Neutrophil (primary cell): ENCODE results near the gene LRMDA.

Experiments
- H3K27ac ChIP-seq: fragments of 200-600 bp; sonication (generic); 2 replicates; pipeline ENCODE4 v1.5.1; 2016; ENCODE audit warnings: mild to moderate bottlenecking, moderate library complexity
- H3K27me3 ChIP-seq: fragments of 200-600 bp; sonication (generic); 2 replicates; pipeline ENCODE4 v1.6.0; 2016; ENCODE audit warnings: mild to moderate bottlenecking
- H3K36me3 ChIP-seq: fragments of 200-600 bp; sonication (generic); 2 replicates; pipeline ENCODE4 v1.5.1; 2017
- H3K4me1 ChIP-seq, 2 experiments: fragments of 200-600 bp in 1 of 2; sonication (generic) in 1 of 2; 1 replicate in 1 of 2; 2 replicates in 1 of 2; pipeline versions ENCODE4 v1.5.1 to v1.6.1; 2013 to 2016; ENCODE audit warnings: low read depth in 1 of 2, low read length in 1 of 2, mild to moderate bottlenecking in 1 of 2, moderate library complexity in 1 of 2; ENCODE audit not compliant: control insufficient read depth in 1 of 2, insufficient read depth in 1 of 2
- H3K4me3 ChIP-seq, 2 experiments: fragments of 200-600 bp in 1 of 2; sonication (generic) in 1 of 2; 1 replicate in 1 of 2; 2 replicates in 1 of 2; pipeline ENCODE4 v1.5.1; 2013 to 2016; ENCODE audit warnings: low read depth in 1 of 2, low read length in 1 of 2, mild to moderate bottlenecking in 1 of 2, moderate library complexity in 1 of 2
- H3K9me3 ChIP-seq: fragments of 200-600 bp; sonication (generic); 2 replicates; pipeline ENCODE4 v1.5.1; 2016
- CTCF ChIP-seq: fragments of 200-600 bp; sonication (generic); IDR thresholded peaks from 2 replicates; pipeline ENCODE4 v1.5.1; 2016; ENCODE audit warnings: antibody characterized with exemption

The LRMDA gene

GRCh38 chr10:75957314-75958120 is 526.1 kb downstream of the LRMDA start:
- no peak for TF ChIP-seq CTCF
- H3K4me1 ChIP-seq: peaks cover 42 to 51% of the 10 kb centered on the region in 2 experiments

GRCh38 chr10:75959209-75959608 is 527.8 kb downstream of the LRMDA start:
- Histone ChIP-seq H3K27me3 (no peaks in the 10 kb centered on the region), H3K27ac (no peak overlapping the region), H3K36me3 (no peaks in the 10 kb centered on the region), H3K4me1 (peaks cover 30 to 37% of the 10 kb centered on the region in 2 experiments), H3K4me3 (no peak overlapping the region), H3K9me3 (no peaks in the 10 kb centered on the region)
- no peak for TF ChIP-seq CTCF

More at GRCh38 chr10:75957314-75958120, 526.1 kb downstream of the LRMDA start:
- Histone ChIP-seq H3K27me3 (no peaks in the 10 kb centered on the region), H3K9me3 (no peaks in the 10 kb centered on the region), H3K27ac (no peak overlapping the region), H3K36me3 (no peaks in the 10 kb centered on the region), H3K4me3 (no peak overlapping the region)

DNA sequence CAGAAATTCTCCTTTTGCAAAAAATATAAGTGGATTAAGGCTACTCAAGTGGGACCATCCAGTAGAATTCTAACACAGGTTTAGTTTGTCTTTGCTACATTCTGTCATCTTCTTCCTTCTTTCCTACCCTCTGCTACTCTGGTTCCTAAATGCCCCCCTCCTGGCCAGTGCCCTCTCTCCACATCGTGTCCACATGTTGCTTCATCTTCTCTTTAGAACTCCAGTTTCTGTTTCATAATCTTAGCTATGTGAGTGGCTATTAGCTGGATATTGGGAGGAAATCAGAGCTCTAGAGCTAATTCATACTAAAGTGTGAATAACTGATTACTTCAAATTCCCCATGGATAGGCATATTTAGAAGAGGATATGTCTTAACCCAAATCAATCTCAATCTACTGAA is 528.5 kb downstream of the LRMDA start:
- no peaks in the 10 kb centered on the region for H3K36me3 ChIP-seq
- no peaks in the 10 kb centered on the region for H3K9me3 ChIP-seq
- no peaks in the 10 kb centered on the region for H3K27me3 ChIP-seq
- no peak for TF ChIP-seq CTCF
- H3K4me1 ChIP-seq: peaks cover 23 to 30% of the 10 kb centered on the region in 2 experiments
- no peak overlapping the region for H3K27ac ChIP-seq
- H3K4me3 ChIP-seq: no peak overlapping the region

- Histone ChIP-seq H3K27me3 (no peaks in the 10 kb centered on the region), H3K27ac (no peak overlapping the region), H3K9me3 (no peaks in the 10 kb centered on the region), H3K4me1 (peaks cover 0 to 4% of the 10 kb centered on the region in 2 experiments), H3K4me3 (no peak overlapping the region), H3K36me3 (no peaks in the 10 kb centered on the region)
- TF ChIP-seq CTCF: no peak
Measured at GRCh38 chr10:75962395-75963061, 531.1 kb downstream of the LRMDA start.

- no peaks in the 10 kb centered on the region for H3K27me3 ChIP-seq
- H3K36me3 ChIP-seq: no peaks in the 10 kb centered on the region
- no peak overlapping the region for H3K4me3 ChIP-seq
- no peak for TF ChIP-seq CTCF
- H3K9me3 ChIP-seq: no peaks in the 10 kb centered on the region
- H3K4me1 ChIP-seq: peaks cover 12 to 16% of the 10 kb centered on the region in 2 experiments
- no peak overlapping the region for H3K27ac ChIP-seq
Measured at GRCh38 chr10:75967491-75967890, 536.1 kb downstream of the LRMDA start.
